HepG2 (cell line): ENCODE results near the gene POLR1D. TPM values are rescaled to one million over a fixed set of nuclear protein-coding genes. Genes with fewer than 3 reads are reported as not detected.

Experiments used
- ATAC-seq: fragments of 200-7000 bp; cut with Tn5 transposase; 3 replicates; pipeline ENCODE4 v1.9.1; 2020; ENCODE audit warnings: mild to moderate bottlenecking, moderate library complexity
- BruUV-seq: library from RNA; stranded (reverse); fragments of 400-500 nt; replicated peaks from 2 replicates; lab custom pipeline; 2021; lab: Mats Ljungman, UMichigan
- CTCF ChIA-PET: fragments of 300-600 bp; formaldehyde crosslinking; extraction: SDS; loops from one replicate; lab custom pipeline; 2021; ENCODE audit warnings: low total read pairs, inconsistent platforms, low intra/inter-chr PET ratio; lab: Yijun Ruan, JAX
- POLR2A ChIA-PET: fragments of 350-600 bp; sonication (Branson Sonifier 250); formaldehyde crosslinking; loops from one replicate; lab custom pipeline; 2020; ENCODE audit warnings: antibody characterized with exemption, inconsistent platforms; lab: Yijun Ruan, JAX
- DNase-seq: peaks from one replicate; pipeline ENCODE4 v3.0.0-alpha.2; 2015; ENCODE audit warnings: low spot score
- FAIRE-seq: peaks from 3 replicates; lab custom pipeline; 2011; peaks lifted over from hg19 to GRCh38; lab: Jason Lieb, UNC
- H2AFZ ChIP-seq: one replicate; pipeline ENCODE4 v1.6.1; 2011; ENCODE audit warnings: low read length, inconsistent platforms
- H3K27ac ChIP-seq: fragments of 300-600 bp; 3 replicates; pipeline ENCODE4 v1.8.0; 2011; ENCODE audit warnings: mixed run types, mild to moderate bottlenecking, mixed read lengths, low read length, inconsistent platforms; ENCODE audit not compliant: insufficient read depth; ENCODE audit errors: extremely low read length
- H3K27me3 ChIP-seq, 2 experiments: fragments of 200-600 bp in 1 of 2; 2 replicates in 1 of 2; 3 replicates in 1 of 2; pipeline versions ENCODE4 v1.6.0 to v1.8.0; 2011; ENCODE audit warnings: low read length in 2 of 2, mild to moderate bottlenecking in 2 of 2, moderate library complexity in 2 of 2, inconsistent platforms in 1 of 2; ENCODE audit not compliant: insufficient read depth in 2 of 2, control insufficient read depth in 1 of 2
- H3K36me3 ChIP-seq, 2 experiments: fragments of 200-600 bp in 1 of 2; replicated peaks in 1 of 2; 2 replicates in 1 of 2; 3 replicates in 1 of 2; pipeline versions ENCODE4 v1.5.1 to v1.8.0; 2011; ENCODE audit warnings: low read length in 2 of 2, inconsistent platforms in 1 of 2; ENCODE audit not compliant: insufficient read depth in 2 of 2, control insufficient read depth in 1 of 2
- H3K4me1 ChIP-seq: 2 replicates; pipeline ENCODE4 v1.5.1; 2012; ENCODE audit warnings: low read length, inconsistent platforms; ENCODE audit not compliant: insufficient read depth
- H3K4me2 ChIP-seq: 2 replicates; pipeline ENCODE4 v1.6.0; 2011; ENCODE audit warnings: low read depth, low read length, inconsistent platforms
- H3K4me3 ChIP-seq, 3 experiments: fragments of 200-600 bp in 1 of 3; sonication (generic), shearing (Covaris generic) in 1 of 3; replicated peaks in 1 of 3; 2 replicates each; pipeline ENCODE4 v1.5.1; 2011 to 2016; ENCODE audit warnings: low read length in 3 of 3, inconsistent platforms in 2 of 3, low read depth in 2 of 3, mild to moderate bottlenecking in 2 of 3, control low read depth in 1 of 3, mixed read lengths in 1 of 3; ENCODE audit not compliant: insufficient read depth in 1 of 3
- H3K79me2 ChIP-seq: one replicate; pipeline ENCODE4 v1.6.1; 2011; ENCODE audit warnings: low read length, inconsistent platforms; ENCODE audit not compliant: insufficient read depth
- H3K9ac ChIP-seq: 2 replicates; pipeline ENCODE4 v1.6.0; 2011; ENCODE audit warnings: mild to moderate bottlenecking, low read depth, low read length, inconsistent platforms; ENCODE audit not compliant: insufficient read depth
- H3K9me3 ChIP-seq: 2 replicates; pipeline ENCODE4 v1.5.1; 2012; ENCODE audit warnings: mild to moderate bottlenecking, low read length
- H4K20me1 ChIP-seq: 2 replicates; pipeline ENCODE4 v1.6.0; 2011; ENCODE audit warnings: inconsistent platforms, mild to moderate bottlenecking, low read length, moderate library complexity; ENCODE audit not compliant: insufficient read depth
- CBX2 ChIP-seq, 2 experiments: fragments of 200-600 bp in 1 of 2; sonication (generic); formaldehyde crosslinking in 1 of 2; IDR thresholded peaks; 2 replicates each; pipeline versions ENCODE4 v1.7.0 to v1.8.1; 2018 to 2022; ENCODE audit warnings: low read depth in 2 of 2, low read length in 1 of 2, mild to moderate bottlenecking in 1 of 2, missing genetic modification reagents in 1 of 2
- CBX5 ChIP-seq: sonication (generic); formaldehyde crosslinking; IDR thresholded peaks from 2 replicates; pipeline ENCODE4 v1.4.0; 2020; ENCODE audit warnings: missing genetic modification reagents, borderline replicate concordance
- CCAR2 ChIP-seq: fragments of 200-400 bp; formaldehyde crosslinking; optimal IDR thresholded peaks from 2 replicates; pipeline ENCODE3; 2018; ENCODE audit warnings: low read depth, mild to moderate bottlenecking, low read length, moderate library complexity
- KDM5B ChIP-seq: sonication (generic); formaldehyde crosslinking; IDR thresholded peaks from 2 replicates; pipeline ENCODE4 v1.4.0; 2020; ENCODE audit warnings: missing genetic modification reagents, mild to moderate bottlenecking, borderline replicate concordance
- MTA3 ChIP-seq: sonication (generic); formaldehyde crosslinking; IDR thresholded peaks from 2 replicates; pipeline ENCODE4 v1.4.0; 2020; ENCODE audit warnings: missing genetic modification reagents
- ZNF253 ChIP-seq: sonication (generic); formaldehyde crosslinking; IDR thresholded peaks from 2 replicates; pipeline ENCODE4 v1.8.0; 2022; ENCODE audit warnings: mild to moderate bottlenecking, missing genetic modification reagents, borderline replicate concordance
- ZNF644 ChIP-seq: IDR thresholded peaks from 2 replicates; pipeline ENCODE4 v1.6.1; 2016; ENCODE audit warnings: low read depth
- WGBS: methylation state at CpG from one replicate; pipeline ENCODE4 v1.1.6; 2017; ENCODE audit warnings: low lambda C conversion rate; 5-methylcytosine and 5-hydroxymethylcytosine counted together
- in situ Hi-C: cut with HindIII; loops from 2 replicates; pipeline ENCODE4 v1.10.0; 2017; ENCODE audit warnings: low pct_unique_long_range_greater_than_20kb; ENCODE audit not compliant: extremely low pct_ligation_motif_present
- intact Hi-C: fragments of 100-400 bp; cut with micrococcal nuclease; formaldehyde crosslinking; loops from one replicate; pipeline ENCODE4 v1.10.0; 2022; ENCODE audit not compliant: unreplicated experiment
- polyA plus RNA-seq, 8 experiments: library from polyadenylated mRNA; depleted of rRNA in 3 of 8; stranded (reverse) in 7 of 8; unstranded in 1 of 8; fragments of >200 nt; fragmentation: Illumina TruSeq in 4 of 8; extraction: Trizol in 4 of 8; gene quantifications; 2 replicates each; pipeline versions ENCODE4 v1.2.1 to v1.2.3, GENCODE V29; 2011 to 2016; ENCODE audit warnings: low read depth in 4 of 8, missing spikeins in 1 of 8, mixed read lengths in 1 of 8; ENCODE audit not compliant: insufficient read depth in 1 of 8
- total RNA-seq, 5 experiments: library from RNA; depleted of rRNA; stranded (reverse); fragments of >200 nt; fragmentation: Illumina TruSeq; extraction: Trizol; gene quantifications; 2 replicates each; pipeline ENCODE4 v1.2.3, GENCODE V29; 2016; ENCODE audit warnings: low read depth in 1 of 5
- TF ChIP-seq, protein P1 (sequence below): sonication (generic); formaldehyde crosslinking; IDR thresholded peaks from 2 replicates; pipeline ENCODE4 v1.5.0; 2020; ENCODE audit warnings: missing genetic modification reagents

The POLR1D gene
- total and polyA plus RNA-seq, 2 of the 13 experiments (the other 11 are each of a cell fraction or from before 2014, with no cell fraction given): 183 to 490 TPM

DNA sequence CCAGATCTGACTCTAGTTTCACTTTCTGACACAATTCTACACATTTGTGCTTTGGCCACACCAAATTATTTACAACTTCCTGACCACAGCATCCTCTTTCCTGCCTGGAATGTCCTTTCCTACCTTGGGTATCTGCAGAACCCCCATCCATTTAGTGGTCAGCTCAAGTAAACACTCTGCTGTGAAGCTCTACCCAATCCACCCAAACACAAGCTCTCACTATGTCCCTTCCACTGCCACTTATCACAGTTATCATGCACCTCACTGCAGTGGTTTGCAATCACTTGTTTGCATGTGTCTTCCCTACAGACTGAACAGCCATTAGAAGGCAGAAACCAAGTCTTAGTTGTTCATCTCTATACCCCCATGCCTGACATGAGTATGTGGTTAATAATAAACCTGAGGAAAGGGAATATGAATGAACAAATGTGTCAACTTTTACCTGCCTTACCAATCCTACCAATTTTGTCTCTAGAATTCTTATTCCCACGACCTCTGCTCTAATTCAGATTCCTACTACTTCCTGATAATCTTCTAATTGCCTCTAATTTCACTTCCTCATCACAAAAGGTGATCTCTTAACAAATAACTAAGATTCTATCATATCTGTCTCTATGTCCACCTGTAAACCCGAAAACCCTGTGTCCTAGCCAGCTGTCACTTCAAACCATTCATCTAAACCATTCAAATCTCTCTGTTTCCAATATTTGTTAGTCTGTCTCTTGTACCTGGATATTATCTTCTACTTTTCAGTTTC lies 26.5 kb upstream of the POLR1D start:
- BruUV-seq: no TSS peak
- Histone ChIP-seq H3K4me3 (no peak overlapping the region), H3K36me3 (no peaks in the 10 kb centered on the region), H4K20me1 (peaks cover 28% of the 10 kb centered on the region), H2AFZ (no peak overlapping the region), H3K27me3 (no peaks in the 10 kb centered on the region), H3K4me2 (no peak overlapping the region), H3K27ac (no peak overlapping the region), H3K9me3 (no peaks in the 10 kb centered on the region), H3K9ac (no peak overlapping the region), H3K4me1 (peaks cover 62% of the 10 kb centered on the region), H3K79me2 (peaks cover 92% of the 10 kb centered on the region)
- POLR2A ChIA-PET: no interaction called here
- DNase-seq (no peak), FAIRE-seq (no peak), ATAC-seq (no peak; the same call in 2 of the 3 replicates)
- 85% methylated on average over 2 of the region's 2 CpGs for WGBS
- CTCF ChIA-PET: no interaction called here
- intact Hi-C loops (no loop called here), in situ Hi-C loops (no loop called here)
- TF ChIP-seq ZNF644 (CRISPR knock-in tag): 0 out of 2 replicates have a peak, but pooled peaks have one; percentile 11
- TF ChIP-seq MTA3 (CRISPR knock-in tag): no peak
- no peak for TF ChIP-seq CBX2 (IDR thresholded peaks at IDR 0.05; ENCODE audit: low read depth, low read length)
- TF ChIP-seq CBX2 (CRISPR knock-in tag; IDR thresholded peaks at IDR 0.05; ENCODE audit: low read depth): no peak

DNA sequence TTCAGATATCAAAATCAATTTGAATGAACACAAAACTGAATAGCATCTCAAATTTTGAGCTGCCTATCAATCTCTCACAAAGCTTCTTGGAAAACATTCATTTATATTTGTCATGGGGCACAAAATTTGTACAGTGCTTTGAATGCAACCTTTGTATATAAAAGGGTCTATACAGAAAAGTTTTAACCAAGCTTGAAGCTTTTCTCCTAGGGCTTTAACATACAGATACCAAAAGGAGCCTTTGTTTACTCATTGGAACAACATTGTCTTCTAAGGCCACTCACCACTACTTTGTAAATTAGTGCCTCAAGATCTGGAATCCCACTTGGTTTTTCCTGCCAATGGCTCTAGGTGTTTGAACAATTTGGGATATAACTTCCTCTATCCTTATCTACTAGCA lies 22.6 kb upstream of the POLR1D start:
- POLR2A ChIA-PET: interaction anchor here (3.1 kb wide), 1 partner anchor 21 kb away, joined by 13 read pairs; the partner anchor contains the start of gene LNX2

More for the DNA sequence above, 22.6 kb upstream of the POLR1D start:
- FAIRE-seq: no peak
- no peak for TF ChIP-seq CBX5
- no peak for TF ChIP-seq ZNF253 (CRISPR knock-in tag)
- TF ChIP-seq CCAR2: no peak
- no peak for TF ChIP-seq KDM5B (CRISPR knock-in tag)
- TF ChIP-seq, protein P1, sequence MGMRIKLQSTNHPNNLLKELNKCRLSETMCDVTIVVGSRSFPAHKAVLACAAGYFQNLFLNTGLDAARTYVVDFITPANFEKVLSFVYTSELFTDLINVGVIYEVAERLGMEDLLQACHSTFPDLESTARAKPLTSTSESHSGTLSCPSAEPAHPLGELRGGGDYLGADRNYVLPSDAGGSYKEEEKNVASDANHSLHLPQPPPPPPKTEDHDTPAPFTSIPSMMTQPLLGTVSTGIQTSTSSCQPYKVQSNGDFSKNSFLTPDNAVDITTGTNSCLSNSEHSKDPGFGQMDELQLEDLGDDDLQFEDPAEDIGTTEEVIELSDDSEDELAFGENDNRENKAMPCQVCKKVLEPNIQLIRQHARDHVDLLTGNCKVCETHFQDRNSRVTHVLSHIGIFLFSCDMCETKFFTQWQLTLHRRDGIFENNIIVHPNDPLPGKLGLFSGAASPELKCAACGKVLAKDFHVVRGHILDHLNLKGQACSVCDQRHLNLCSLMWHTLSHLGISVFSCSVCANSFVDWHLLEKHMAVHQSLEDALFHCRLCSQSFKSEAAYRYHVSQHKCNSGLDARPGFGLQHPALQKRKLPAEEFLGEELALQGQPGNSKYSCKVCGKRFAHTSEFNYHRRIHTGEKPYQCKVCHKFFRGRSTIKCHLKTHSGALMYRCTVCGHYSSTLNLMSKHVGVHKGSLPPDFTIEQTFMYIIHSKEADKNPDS: no peak
- no peak overlapping the region for H3K4me2 ChIP-seq
- intact Hi-C loops: no loop called here
- peaks cover 29% of the 10 kb centered on the region for H4K20me1 ChIP-seq
- H3K27ac ChIP-seq: no peak overlapping the region
- H3K79me2 ChIP-seq: peaks cover 94% of the 10 kb centered on the region
- no TSS peak for BruUV-seq
- no peak for ATAC-seq
- CTCF ChIA-PET: no interaction called here
- peaks cover 61% of the 10 kb centered on the region for H3K4me1 ChIP-seq
- DNase-seq: no peak
- no peak overlapping the region for H3K4me3 ChIP-seq
- H2AFZ ChIP-seq: no peak overlapping the region
- H3K9me3 ChIP-seq: no peaks in the 10 kb centered on the region
- no peak overlapping the region for H3K9ac ChIP-seq
- H3K36me3 ChIP-seq: no peaks in the 10 kb centered on the region
- in situ Hi-C loops: no loop called here
- no peaks in the 10 kb centered on the region for H3K27me3 ChIP-seq
